AG10803 (cell line): Measurements from ENCODE around the gene TRPM1.

Experiments used
- DNase-seq: peaks from one replicate; pipeline ENCODE4 v3.0.0; 2010; ENCODE audit warnings: low read depth
- H3K4me3 ChIP-seq: 2 replicates; pipeline ENCODE4 v1.5.1; 2011; ENCODE audit warnings: mild to moderate bottlenecking, low read length, control low read depth
- TF ChIP-seq, protein P1 (sequence below): conservative IDR thresholded peaks from 2 replicates; pipeline ENCODE4 v1.5.1; 2011; ENCODE audit warnings: mild to moderate bottlenecking, low read length, control low read depth, inconsistent platforms

Gene TRPM1

DNA sequence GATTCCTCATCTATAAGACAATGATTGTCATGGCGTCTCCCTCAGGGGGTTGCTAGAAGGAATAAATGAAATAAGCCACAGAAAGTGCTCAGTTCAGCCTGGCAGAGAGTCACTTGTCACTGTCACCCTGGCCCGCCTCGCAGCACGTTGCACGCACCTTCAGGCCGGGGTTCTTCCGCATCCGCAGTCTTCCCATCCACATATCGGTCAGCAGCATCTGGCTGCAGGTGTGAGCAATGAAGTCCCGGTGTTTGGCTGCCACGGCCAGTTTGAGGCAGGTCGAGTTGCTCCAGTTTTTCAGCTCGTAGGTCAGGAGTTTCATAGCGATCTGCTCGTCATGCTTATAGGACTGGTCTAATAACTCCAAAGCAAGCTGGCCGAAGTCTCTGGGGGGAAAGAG is 61.6 kb downstream of the TRPM1 start:
- no peak overlapping the region for H3K4me3 ChIP-seq
- TF ChIP-seq, protein P1, sequence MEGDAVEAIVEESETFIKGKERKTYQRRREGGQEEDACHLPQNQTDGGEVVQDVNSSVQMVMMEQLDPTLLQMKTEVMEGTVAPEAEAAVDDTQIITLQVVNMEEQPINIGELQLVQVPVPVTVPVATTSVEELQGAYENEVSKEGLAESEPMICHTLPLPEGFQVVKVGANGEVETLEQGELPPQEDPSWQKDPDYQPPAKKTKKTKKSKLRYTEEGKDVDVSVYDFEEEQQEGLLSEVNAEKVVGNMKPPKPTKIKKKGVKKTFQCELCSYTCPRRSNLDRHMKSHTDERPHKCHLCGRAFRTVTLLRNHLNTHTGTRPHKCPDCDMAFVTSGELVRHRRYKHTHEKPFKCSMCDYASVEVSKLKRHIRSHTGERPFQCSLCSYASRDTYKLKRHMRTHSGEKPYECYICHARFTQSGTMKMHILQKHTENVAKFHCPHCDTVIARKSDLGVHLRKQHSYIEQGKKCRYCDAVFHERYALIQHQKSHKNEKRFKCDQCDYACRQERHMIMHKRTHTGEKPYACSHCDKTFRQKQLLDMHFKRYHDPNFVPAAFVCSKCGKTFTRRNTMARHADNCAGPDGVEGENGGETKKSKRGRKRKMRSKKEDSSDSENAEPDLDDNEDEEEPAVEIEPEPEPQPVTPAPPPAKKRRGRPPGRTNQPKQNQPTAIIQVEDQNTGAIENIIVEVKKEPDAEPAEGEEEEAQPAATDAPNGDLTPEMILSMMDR = no peak
- no peak for DNase-seq

DNA sequence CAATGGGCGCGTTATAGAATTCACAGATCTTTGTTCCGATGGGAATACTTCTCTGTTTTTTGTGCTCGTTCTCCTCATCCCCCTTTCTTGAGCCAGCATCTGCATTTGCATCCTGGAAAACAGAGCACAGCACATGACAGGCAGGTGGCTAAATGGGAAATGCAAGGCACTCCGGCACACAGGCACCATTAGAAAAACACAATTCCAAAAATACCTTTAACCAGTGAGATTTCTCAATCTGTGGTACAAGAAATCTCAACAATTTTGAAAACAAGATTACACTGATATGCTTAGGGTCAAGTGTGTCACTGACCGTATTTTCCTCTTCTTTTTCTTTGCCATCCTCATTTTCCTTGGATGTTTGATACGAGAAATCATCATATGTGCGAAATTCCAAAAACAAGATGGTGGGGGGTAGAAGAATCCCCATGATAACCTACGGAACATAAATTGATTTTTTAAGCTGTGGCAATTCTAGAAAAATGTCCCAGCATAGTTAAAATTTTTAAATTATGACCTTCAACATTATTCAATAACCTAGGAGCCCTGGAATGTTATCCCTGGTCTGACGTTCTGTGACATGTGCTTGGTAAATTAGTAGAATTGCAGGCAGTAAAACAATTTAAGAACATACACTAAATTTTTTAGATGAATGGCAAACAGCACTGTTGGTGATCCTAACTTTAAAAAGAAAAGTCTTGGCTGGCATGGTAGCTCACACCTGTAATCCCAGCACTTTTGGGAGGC is 63.6 kb downstream of the TRPM1 start:
- TF ChIP-seq, protein P1 = no peak
- no peak overlapping the region for H3K4me3 ChIP-seq
- no peak for DNase-seq

DNA sequence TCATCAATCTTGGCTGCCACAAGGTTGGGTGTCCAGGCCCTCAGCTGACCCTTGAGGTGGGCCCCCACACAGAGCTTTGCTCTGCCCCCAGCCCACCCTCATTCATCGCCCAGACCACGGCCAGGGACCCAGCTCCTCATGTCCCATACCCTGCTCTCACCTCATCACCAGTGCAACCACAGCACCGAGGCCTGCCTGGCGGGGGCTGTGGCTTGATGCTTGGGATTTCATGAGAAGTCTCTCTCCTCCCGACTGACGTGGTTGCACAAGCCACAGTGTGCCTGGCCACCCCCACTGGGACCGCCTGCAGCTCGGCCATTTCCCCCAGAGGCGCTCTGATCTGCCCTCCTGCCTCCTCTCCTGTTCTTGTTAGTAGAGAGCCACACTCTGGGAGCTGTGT is 64.7 kb downstream of the TRPM1 start:
- DNase-seq = no peak
- TF ChIP-seq, protein P1 = no peak
- no peak overlapping the region for H3K4me3 ChIP-seq

DNA sequence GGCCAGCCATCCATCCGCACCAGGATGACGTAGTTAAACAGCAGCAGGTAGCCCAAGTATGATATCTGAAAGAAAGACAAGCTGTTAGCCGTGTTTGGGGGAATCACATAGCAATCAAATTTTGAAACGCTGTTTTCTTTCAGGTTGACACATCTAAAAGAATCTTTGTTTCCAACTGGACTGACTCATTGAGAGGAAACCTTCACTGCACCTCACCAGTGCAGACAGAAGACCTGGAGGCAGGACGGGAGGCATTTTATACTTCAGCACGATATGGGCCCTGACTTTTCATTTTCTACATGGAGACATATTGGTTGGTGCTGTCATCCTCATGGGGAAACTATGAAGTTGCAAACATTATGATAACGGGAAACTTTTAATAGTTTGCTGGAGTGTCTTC is 65.9 kb downstream of the TRPM1 start:
- TF ChIP-seq, protein P1 = no peak
- DNase-seq = no peak

DNA sequence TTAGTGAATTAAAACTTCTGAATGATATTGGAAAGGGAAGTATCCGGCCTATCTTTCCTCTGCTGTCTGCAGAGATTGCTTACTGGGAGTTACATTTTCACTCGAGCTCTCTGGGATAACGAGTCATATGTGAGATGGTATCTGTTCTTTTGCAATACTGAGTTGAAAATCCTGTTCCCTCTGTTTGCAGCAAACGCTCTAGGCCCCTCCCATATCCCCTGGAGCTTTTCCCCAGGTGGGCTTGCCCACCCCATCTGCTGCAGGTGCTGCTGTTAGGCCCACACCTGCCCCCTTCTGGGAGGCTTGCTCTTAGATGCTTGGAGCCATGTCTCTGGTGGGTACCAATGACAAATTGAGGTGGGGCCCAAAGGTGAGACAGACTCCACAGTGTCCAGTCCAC is 67.4 kb downstream of the TRPM1 start:
- no peak overlapping the region for H3K4me3 ChIP-seq
- TF ChIP-seq, protein P1 = no peak
- peak; percentile 53 for DNase-seq

More for the DNA sequence above, 65.9 kb downstream of the TRPM1 start:
- no peak overlapping the region for H3K4me3 ChIP-seq

DNA sequence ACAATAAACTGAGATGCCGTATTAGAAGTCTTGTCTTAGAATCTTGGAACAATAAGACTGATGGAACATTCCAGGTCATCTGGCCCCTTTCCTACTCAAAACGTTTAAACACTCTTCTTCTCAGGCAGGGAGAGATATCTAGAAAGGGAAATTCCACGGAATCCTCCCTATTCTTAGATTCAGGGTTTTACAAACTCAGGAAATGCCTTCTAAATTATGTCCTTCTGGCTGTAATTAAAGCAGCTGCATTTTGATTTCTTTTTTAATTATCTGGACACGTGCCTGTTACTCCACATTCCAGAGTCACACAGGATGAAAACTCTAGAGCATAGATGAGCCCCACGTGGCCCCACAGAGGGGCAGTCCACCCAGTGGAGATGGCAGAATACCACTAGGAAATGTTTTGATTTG is 68.6 kb downstream of the TRPM1 start:
- H3K4me3 ChIP-seq = no peak overlapping the region
- DNase-seq = peak; percentile 93
- TF ChIP-seq, protein P1 = 0 out of 2 replicates have a peak, but pooled peaks have one; percentile 9

DNA sequence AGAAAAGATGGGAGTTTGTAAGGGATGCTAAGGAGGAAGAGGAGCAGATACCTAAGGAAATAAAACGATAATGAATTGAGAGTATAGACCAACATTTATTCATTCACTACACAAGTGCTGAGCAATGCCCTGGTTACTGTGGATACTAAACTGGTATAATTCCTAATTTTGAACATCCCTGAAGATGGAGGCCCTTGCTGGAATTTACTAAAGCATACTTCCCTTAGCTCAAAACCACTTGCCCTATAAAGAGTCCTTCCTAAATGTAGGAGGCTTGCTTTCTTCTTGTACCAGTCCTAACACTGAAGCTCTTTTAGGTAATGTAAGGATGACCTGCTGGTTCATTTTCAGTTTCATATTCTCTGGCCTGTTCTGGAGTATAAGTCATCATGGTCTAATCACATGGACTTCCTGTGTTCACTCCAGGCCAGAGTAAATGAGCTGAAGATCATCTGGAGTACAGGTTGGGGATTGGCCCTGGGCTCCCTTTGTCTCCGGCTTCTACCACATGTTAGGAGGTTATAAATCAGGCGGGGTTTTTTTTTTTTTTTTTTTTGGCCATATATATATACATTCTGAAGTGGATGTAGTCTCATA is 70.0 kb downstream of the TRPM1 start:
- TF ChIP-seq, protein P1 = no peak
- DNase-seq = peak; percentile 57
- no peak overlapping the region for H3K4me3 ChIP-seq
